ENCODE results near the gene C3orf22. TPM values are rescaled to one million over a fixed set of nuclear protein-coding genes. Genes with fewer than 3 reads are reported as not detected.

The C3orf22 gene
- polyA plus RNA-seq, 1 donor (not counting 4 experiments of a cell fraction or from before 2014, with no cell fraction given) = not detected

DNA sequence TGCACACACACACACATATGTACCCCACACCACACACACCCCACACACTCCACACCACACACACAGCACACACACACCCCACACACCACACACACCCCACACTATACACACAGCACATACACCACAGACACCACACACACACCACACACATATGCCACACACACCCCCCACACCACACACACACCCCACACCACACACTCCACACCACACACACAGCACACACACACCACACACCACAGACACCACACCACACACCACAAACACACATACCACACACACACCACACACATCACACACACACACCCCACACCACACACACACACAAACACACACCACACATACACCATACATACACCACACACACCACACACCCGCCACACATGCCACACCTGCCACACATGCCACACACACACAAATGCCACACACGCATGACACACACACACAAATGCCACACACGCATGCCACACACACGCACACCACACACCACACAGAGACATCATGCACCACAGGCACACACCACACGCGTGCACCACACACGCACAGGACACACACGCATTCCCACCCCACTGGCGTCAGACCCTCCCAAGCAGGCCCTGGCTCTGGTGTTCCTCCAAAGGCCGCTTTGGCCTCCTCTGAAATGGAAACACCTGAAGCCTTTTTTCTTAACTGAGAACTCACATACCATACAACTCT is 19.0 kb downstream of the C3orf22 start:
- H3K4me3 ChIP-seq (ENCODE audit: control insufficient read depth in 2 of 3, extremely low read depth in 1 of 3, insufficient read depth in 2 of 3, low read depth in 1 of 3, low read length in 3 of 3) = no peak overlapping the region
- no peaks in the 10 kb centered on the region for H4K20me1 ChIP-seq (ENCODE audit: control insufficient read depth, extremely low read depth, insufficient read depth, low read length)
- H3K4me2 ChIP-seq (ENCODE audit: control insufficient read depth, extremely low read depth, insufficient read depth, low read depth, low read length) = no peak overlapping the region
- no peaks in the 10 kb centered on the region for H3K79me2 ChIP-seq (ENCODE audit: control insufficient read depth, insufficient read depth, low read length)
- DNase-seq (ENCODE audit: low read depth, low spot score) (no peak), FAIRE-seq (no peak)
- no peak overlapping the region for H3K9ac ChIP-seq (ENCODE audit: control insufficient read depth, extremely low read depth, insufficient read depth, low read length)
- no peaks in the 10 kb centered on the region for H3K9me3 ChIP-seq (ENCODE audit: control insufficient read depth, low read depth, low read length)
- H3K27me3 ChIP-seq (ENCODE audit: control insufficient read depth, extremely low read depth, insufficient read depth, low read length) = peaks cover 44% of the 10 kb centered on the region
- H2AFZ ChIP-seq (ENCODE audit: control insufficient read depth, low read length) = no peak overlapping the region
- H3K4me1 ChIP-seq (ENCODE audit: control insufficient read depth, extremely low read depth, insufficient read depth, low read length) = peaks cover 11% of the 10 kb centered on the region
- no peaks in the 10 kb centered on the region for H3K36me3 ChIP-seq (ENCODE audit: control insufficient read depth in 2 of 2, extremely low read depth in 1 of 2, insufficient read depth in 2 of 2, low read length in 2 of 2)
- no peaks in the 10 kb centered on the region for H3K9me1 ChIP-seq (ENCODE audit: control insufficient read depth, extremely low read depth, insufficient read depth, low read length)
- dilution Hi-C loops (cut with MboI; ENCODE audit: extremely low pct_ligation_motif_present, low sequenced_read_pairs) = no loop called here
- no peak for TF ChIP-seq EZH2 (IDR thresholded peaks at IDR 0.05; ENCODE audit: low read length)
- no peak overlapping the region for H3K27ac ChIP-seq (ENCODE audit: control insufficient read depth, insufficient read depth, low read length)

DNA sequence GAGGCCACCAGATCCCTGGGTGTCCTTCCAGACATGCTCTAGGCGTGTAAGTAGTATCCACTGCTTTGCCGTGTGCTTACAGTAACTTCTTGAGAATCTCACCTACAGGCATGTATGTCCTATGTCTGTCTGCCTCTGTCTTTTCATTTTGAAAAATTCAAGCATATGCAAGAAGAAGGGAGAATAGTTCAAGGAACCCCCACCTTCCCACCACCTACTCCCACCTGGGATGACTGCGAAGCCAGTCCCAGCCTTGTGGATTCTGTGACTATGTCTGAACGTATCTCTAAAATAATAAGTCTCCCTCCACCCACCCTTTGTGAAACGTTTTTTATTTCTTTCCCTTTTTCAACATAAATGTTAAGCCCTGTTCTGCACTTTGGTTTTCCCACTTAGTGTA is 19.8 kb downstream of the C3orf22 start:
- H2AFZ ChIP-seq (ENCODE audit: control insufficient read depth, low read length) = no peak overlapping the region
- no peak overlapping the region for H3K4me2 ChIP-seq (ENCODE audit: control insufficient read depth, extremely low read depth, insufficient read depth, low read depth, low read length)
- no peak overlapping the region for H3K9ac ChIP-seq (ENCODE audit: control insufficient read depth, extremely low read depth, insufficient read depth, low read length)
- H3K4me1 ChIP-seq (ENCODE audit: control insufficient read depth, extremely low read depth, insufficient read depth, low read length) = peaks cover 11% of the 10 kb centered on the region
- H3K79me2 ChIP-seq (ENCODE audit: control insufficient read depth, insufficient read depth, low read length) = no peaks in the 10 kb centered on the region
- TF ChIP-seq EZH2 (IDR thresholded peaks at IDR 0.05; ENCODE audit: low read length) = no peak
- TF ChIP-seq, protein P1, sequence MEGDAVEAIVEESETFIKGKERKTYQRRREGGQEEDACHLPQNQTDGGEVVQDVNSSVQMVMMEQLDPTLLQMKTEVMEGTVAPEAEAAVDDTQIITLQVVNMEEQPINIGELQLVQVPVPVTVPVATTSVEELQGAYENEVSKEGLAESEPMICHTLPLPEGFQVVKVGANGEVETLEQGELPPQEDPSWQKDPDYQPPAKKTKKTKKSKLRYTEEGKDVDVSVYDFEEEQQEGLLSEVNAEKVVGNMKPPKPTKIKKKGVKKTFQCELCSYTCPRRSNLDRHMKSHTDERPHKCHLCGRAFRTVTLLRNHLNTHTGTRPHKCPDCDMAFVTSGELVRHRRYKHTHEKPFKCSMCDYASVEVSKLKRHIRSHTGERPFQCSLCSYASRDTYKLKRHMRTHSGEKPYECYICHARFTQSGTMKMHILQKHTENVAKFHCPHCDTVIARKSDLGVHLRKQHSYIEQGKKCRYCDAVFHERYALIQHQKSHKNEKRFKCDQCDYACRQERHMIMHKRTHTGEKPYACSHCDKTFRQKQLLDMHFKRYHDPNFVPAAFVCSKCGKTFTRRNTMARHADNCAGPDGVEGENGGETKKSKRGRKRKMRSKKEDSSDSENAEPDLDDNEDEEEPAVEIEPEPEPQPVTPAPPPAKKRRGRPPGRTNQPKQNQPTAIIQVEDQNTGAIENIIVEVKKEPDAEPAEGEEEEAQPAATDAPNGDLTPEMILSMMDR (optimal IDR thresholded peaks at IDR 0.05 in 1 of 3, IDR thresholded peaks at IDR 0.05 in 1 of 3, conservative IDR thresholded peaks at IDR 0.05 in 1 of 3; ENCODE audit: extremely low read depth in 1 of 3, insufficient read depth in 2 of 3, low read length in 3 of 3) = no peak
- no peaks in the 10 kb centered on the region for H3K36me3 ChIP-seq (ENCODE audit: control insufficient read depth in 2 of 2, extremely low read depth in 1 of 2, insufficient read depth in 2 of 2, low read length in 2 of 2)
- peaks cover 44% of the 10 kb centered on the region for H3K27me3 ChIP-seq (ENCODE audit: control insufficient read depth, extremely low read depth, insufficient read depth, low read length)
- no peak for FAIRE-seq
- H4K20me1 ChIP-seq (ENCODE audit: control insufficient read depth, extremely low read depth, insufficient read depth, low read length) = no peaks in the 10 kb centered on the region
- no peak overlapping the region for H3K4me3 ChIP-seq (ENCODE audit: control insufficient read depth in 2 of 3, extremely low read depth in 1 of 3, insufficient read depth in 2 of 3, low read depth in 1 of 3, low read length in 3 of 3)
- H3K27ac ChIP-seq (ENCODE audit: control insufficient read depth, insufficient read depth, low read length) = no peak overlapping the region
- DNase-seq (ENCODE audit: low read depth, low spot score) = no peak
- no peaks in the 10 kb centered on the region for H3K9me1 ChIP-seq (ENCODE audit: control insufficient read depth, extremely low read depth, insufficient read depth, low read length)
- H3K9me3 ChIP-seq (ENCODE audit: control insufficient read depth, low read depth, low read length) = no peaks in the 10 kb centered on the region
- dilution Hi-C loops (cut with MboI; ENCODE audit: extremely low pct_ligation_motif_present, low sequenced_read_pairs) = no loop called here

- Histone ChIP-seq H3K9me1 (ENCODE audit: control insufficient read depth, extremely low read depth, insufficient read depth, low read length) (no peaks in the 10 kb centered on the region), H3K36me3 (ENCODE audit: control insufficient read depth in 2 of 2, extremely low read depth in 1 of 2, insufficient read depth in 2 of 2, low read length in 2 of 2) (no peaks in the 10 kb centered on the region), H3K4me1 (ENCODE audit: control insufficient read depth, extremely low read depth, insufficient read depth, low read length) (peaks cover 11% of the 10 kb centered on the region), H3K27ac (ENCODE audit: control insufficient read depth, insufficient read depth, low read length) (no peak overlapping the region), H2AFZ (ENCODE audit: control insufficient read depth, low read length) (no peak overlapping the region), H3K4me3 (ENCODE audit: control insufficient read depth in 2 of 3, extremely low read depth in 1 of 3, insufficient read depth in 2 of 3, low read depth in 1 of 3, low read length in 3 of 3) (no peak overlapping the region), H4K20me1 (ENCODE audit: control insufficient read depth, extremely low read depth, insufficient read depth, low read length) (no peaks in the 10 kb centered on the region), H3K27me3 (ENCODE audit: control insufficient read depth, extremely low read depth, insufficient read depth, low read length) (peaks cover 44% of the 10 kb centered on the region), H3K4me2 (ENCODE audit: control insufficient read depth, extremely low read depth, insufficient read depth, low read depth, low read length) (no peak overlapping the region), H3K9ac (ENCODE audit: control insufficient read depth, extremely low read depth, insufficient read depth, low read length) (no peak overlapping the region), H3K79me2 (ENCODE audit: control insufficient read depth, insufficient read depth, low read length) (no peaks in the 10 kb centered on the region), H3K9me3 (ENCODE audit: control insufficient read depth, low read depth, low read length) (no peaks in the 10 kb centered on the region)
- FAIRE-seq (no peak), DNase-seq (ENCODE audit: low read depth, low spot score) (no peak)
- dilution Hi-C loops (cut with MboI; ENCODE audit: extremely low pct_ligation_motif_present, low sequenced_read_pairs) = no loop called here
- TF ChIP-seq EZH2 (IDR thresholded peaks at IDR 0.05; ENCODE audit: low read length) = no peak
- TF ChIP-seq, protein P1 (optimal IDR thresholded peaks at IDR 0.05 in 1 of 3, IDR thresholded peaks at IDR 0.05 in 1 of 3, conservative IDR thresholded peaks at IDR 0.05 in 1 of 3; ENCODE audit: extremely low read depth in 1 of 3, insufficient read depth in 2 of 3, low read length in 3 of 3) = no peak
These were observed 20.4 kb downstream of the C3orf22 start for GRCh38 chr3:126538316-126538715.
